ENCODE results near the gene SAMD15. TPM values are rescaled to one million over a fixed set of nuclear protein-coding genes. Genes with fewer than 3 reads are reported as not detected.
A peak's percentile ranks its signal among the peaks of the same experiment; 100 is the strongest.

Gene SAMD15
- total RNA-seq, 1 experiment from 2014 or later = 0.86 TPM

GRCh38 chr14:77342726-77343397 is 34.3 kb upstream of the SAMD15 start:
- POLR2A ChIA-PET = interaction anchor here (0.6 to 1.5 kb wide), 4 partner anchors 13 to 109 kb away, joined by 3 to 4 read pairs (median 3); partner anchors contain the start of genes SAMD15 and TMED8
- Mint-ChIP-seq H3K36me3 (ENCODE audit: insufficient read depth, unreplicated experiment) (peaks cover 26% of the 10 kb centered on the region), H3K27ac (ENCODE audit: low read depth, unreplicated experiment) (no peak overlapping the region), H3K4me1 (ENCODE audit: insufficient read depth, unreplicated experiment) (peaks cover 12% of the 10 kb centered on the region), H3K9me3 (ENCODE audit: unreplicated experiment) (no peaks in the 10 kb centered on the region), H3K27me3 (ENCODE audit: insufficient read depth, unreplicated experiment) (no peaks in the 10 kb centered on the region), H3K4me3 (ENCODE audit: unreplicated experiment) (no peak overlapping the region)
- CTCF ChIA-PET = interaction anchor here (0.6 kb wide), 1 partner anchor 208 kb away, joined by 3 read pairs; no protein-coding TSS in a partner anchor
- intact Hi-C loops (cut with micrococcal nuclease) = no loop called here
- DNase-seq (ENCODE audit: unreplicated experiment) = peak; percentile 10
- no TSS peak for BruUV-seq (replicated peaks)
- no peak for TF ChIP-seq CTCF (IDR thresholded peaks at IDR 0.05; ENCODE audit: unreplicated experiment)

DNA sequence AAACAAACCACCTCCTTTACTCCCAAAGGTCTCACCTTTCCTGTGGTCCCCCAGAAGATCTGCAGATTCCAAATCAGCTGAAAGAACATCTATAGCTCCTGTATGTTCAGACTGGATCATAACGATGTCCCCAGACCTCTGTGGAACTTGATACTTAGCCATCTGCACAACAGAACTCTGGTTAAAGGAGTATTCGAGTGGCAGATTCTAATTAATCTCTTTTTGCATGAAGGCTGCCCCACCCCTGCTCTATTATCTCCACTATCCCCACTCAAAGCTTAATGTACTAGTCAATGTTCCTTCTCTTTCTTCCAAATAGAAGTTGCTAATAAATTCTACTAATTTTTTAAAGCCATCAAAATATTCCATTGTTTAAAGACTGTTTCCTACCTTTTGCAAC is 33.5 kb upstream of the SAMD15 start:
- CTCF ChIA-PET = interaction anchor here (0.6 kb wide), 1 partner anchor 27 kb away, joined by 5 read pairs; no protein-coding TSS in a partner anchor
- H3K4me1 Mint-ChIP-seq (ENCODE audit: insufficient read depth, unreplicated experiment) = peaks cover 12% of the 10 kb centered on the region
- POLR2A ChIA-PET = interaction anchor here (0.8 kb wide), 2 partner anchors 9 to 33 kb away, joined by 3 to 4 read pairs; partner anchors contain the start of genes SAMD15 and TMED8
- intact Hi-C loops (cut with micrococcal nuclease) = no loop called here
- no peak for TF ChIP-seq CTCF (IDR thresholded peaks at IDR 0.05; ENCODE audit: unreplicated experiment)
- DNase-seq (ENCODE audit: unreplicated experiment) = no peak
- no peak overlapping the region for H3K4me3 Mint-ChIP-seq (ENCODE audit: unreplicated experiment)
- H3K27ac Mint-ChIP-seq (ENCODE audit: low read depth, unreplicated experiment) = no peak overlapping the region
- H3K9me3 Mint-ChIP-seq (ENCODE audit: unreplicated experiment) = no peaks in the 10 kb centered on the region
- peaks cover 26% of the 10 kb centered on the region for H3K36me3 Mint-ChIP-seq (ENCODE audit: insufficient read depth, unreplicated experiment)
- H3K27me3 Mint-ChIP-seq (ENCODE audit: insufficient read depth, unreplicated experiment) = no peaks in the 10 kb centered on the region
- BruUV-seq (replicated peaks) = no TSS peak

- Mint-ChIP-seq H3K27ac (ENCODE audit: low read depth, unreplicated experiment) (peak overlapping the region; percentile 35), H3K9me3 (ENCODE audit: unreplicated experiment) (no peaks in the 10 kb centered on the region), H3K4me1 (ENCODE audit: insufficient read depth, unreplicated experiment) (peaks cover 6% of the 10 kb centered on the region), H3K4me3 (ENCODE audit: unreplicated experiment) (no peak overlapping the region), H3K36me3 (ENCODE audit: insufficient read depth, unreplicated experiment) (peaks cover 26% of the 10 kb centered on the region), H3K27me3 (ENCODE audit: insufficient read depth, unreplicated experiment) (no peaks in the 10 kb centered on the region)
- ChIA-PET CTCF (no interaction called here), POLR2A (interaction anchor here (1.2 kb wide), 1 partner anchor 11 kb away, joined by 4 read pairs; no protein-coding TSS in a partner anchor)
- no TSS peak for BruUV-seq (replicated peaks)
- DNase-seq (ENCODE audit: unreplicated experiment) = no peak
- no peak for TF ChIP-seq CTCF (IDR thresholded peaks at IDR 0.05; ENCODE audit: unreplicated experiment)
- intact Hi-C loops (cut with micrococcal nuclease) = no loop called here
Observed at GRCh38 chr14:77344377-77344996, 32.7 kb upstream of the SAMD15 start.

DNA sequence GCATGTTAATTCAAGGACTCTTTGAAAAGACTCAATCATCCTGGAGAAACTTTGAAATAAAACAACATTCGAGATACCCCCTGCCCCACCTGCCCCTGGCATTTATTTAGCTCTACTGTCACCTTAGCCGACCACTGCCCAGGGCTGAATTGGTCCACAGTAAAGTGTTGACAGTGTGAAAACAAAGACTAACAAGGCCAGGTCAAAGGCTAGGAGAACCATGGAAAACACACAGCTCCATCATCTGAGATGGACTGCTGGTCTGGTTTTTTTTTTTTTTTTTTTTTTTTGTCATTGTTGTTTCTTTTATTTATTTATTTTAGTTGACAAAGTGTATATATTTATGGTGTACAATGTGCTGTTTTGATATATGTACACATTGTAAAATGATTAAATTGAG is 30.7 kb upstream of the SAMD15 start:
- intact Hi-C loops (cut with micrococcal nuclease) = no loop called here
- Mint-ChIP-seq H3K9me3 (ENCODE audit: unreplicated experiment) (no peaks in the 10 kb centered on the region), H3K36me3 (ENCODE audit: insufficient read depth, unreplicated experiment) (peaks cover 22% of the 10 kb centered on the region), H3K27me3 (ENCODE audit: insufficient read depth, unreplicated experiment) (no peaks in the 10 kb centered on the region), H3K4me3 (ENCODE audit: unreplicated experiment) (no peak overlapping the region), H3K27ac (ENCODE audit: low read depth, unreplicated experiment) (no peak overlapping the region), H3K4me1 (ENCODE audit: insufficient read depth, unreplicated experiment) (peaks cover 6% of the 10 kb centered on the region)
- ChIA-PET POLR2A (no interaction called here), CTCF (no interaction called here)
- TF ChIP-seq CTCF (IDR thresholded peaks at IDR 0.05; ENCODE audit: unreplicated experiment) = no peak
- no TSS peak for BruUV-seq (replicated peaks)
- DNase-seq (ENCODE audit: unreplicated experiment) = no peak

Measured in MCF 10A (cell line).